DMS 273 (cell line): Measurements from ENCODE around the gene TLE6.
"Not testable (repeated sequence)": the region's sequence is repeated elsewhere in the genome, so short reads cannot be mapped to it uniquely, and the experiment has no call there.

ENCODE experiments used
- DNase-seq: peaks from one replicate; lab custom pipeline; 2025; ENCODE audit not compliant: unreplicated experiment; lab: John Stamatoyannopoulos, UW

TLE6 gene

GRCh38 chr19:2973229-2973628, 4.1 kb upstream of the TLE6 start:
- DNase-seq, result no peak

DNA sequence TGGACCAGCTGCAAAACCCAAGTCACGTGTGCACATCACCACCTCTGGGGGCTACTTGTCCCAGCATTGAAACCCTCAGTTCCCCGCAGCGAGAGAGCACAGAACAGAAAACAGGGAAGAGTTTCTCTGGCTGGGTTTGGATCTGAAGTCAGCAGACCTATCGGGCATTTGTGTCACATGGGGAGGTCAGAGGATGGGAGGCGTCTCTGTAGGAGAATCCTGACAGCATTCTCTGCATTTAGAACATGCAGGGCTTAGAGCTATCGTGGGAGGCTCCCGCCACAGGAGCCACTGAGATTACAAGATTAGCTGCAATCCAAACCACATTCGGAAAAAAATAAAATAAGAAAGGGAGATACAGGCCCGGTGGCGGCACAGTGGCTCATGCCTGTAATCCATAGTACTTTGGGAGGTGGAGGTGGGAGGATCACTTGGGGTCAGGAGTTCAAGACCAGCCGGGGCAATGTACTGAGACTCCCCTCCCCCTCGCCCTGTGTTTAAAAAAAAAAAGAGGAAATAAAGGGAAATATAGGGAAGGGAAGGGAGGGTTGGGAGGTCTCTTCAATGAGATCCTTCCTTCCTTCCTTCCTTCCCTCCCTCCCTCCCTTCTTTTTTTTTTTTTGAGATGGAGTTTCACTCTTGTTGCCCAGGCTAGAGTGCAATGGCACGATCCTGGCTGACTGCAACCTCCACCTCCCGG, 2.9 kb upstream of the TLE6 start:
- no peak for DNase-seq

GRCh38 chr19:2976609-2977000, 759 bp upstream of the TLE6 start:
- no peak for DNase-seq

GRCh38 chr19:2977746-2978138, 378 bp downstream of the TLE6 start:
- DNase-seq, result no peak

DNA sequence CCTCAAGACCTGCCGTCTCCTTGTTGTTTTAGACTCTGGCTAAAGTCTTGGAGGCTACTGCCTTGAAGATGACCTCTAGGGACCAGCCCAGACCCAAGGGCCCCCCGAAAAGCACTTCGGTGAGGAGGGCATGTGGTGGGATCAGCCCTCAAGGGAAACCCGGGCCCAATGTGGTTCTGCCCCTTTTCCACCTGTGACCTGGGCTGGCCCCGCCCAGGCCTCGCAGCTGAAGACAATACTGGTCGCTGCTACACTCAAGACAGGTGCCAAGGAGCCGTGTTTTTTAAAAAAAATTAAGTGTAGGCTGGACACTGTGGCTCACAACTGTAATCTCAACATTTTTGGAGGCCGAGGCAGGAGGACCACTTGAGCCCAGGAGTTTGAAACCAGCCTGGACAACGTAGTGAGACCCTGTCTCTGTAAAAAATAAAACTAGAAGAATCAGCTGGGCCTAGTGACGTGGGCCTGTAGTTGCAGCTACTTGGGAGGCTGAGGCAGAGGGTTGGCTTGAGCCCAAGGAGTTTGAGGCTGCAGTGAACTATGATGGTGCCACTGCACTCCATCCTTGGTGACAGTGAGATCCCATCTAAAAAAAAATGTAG, 903 bp downstream of the TLE6 start:
- no peak for DNase-seq

DNA sequence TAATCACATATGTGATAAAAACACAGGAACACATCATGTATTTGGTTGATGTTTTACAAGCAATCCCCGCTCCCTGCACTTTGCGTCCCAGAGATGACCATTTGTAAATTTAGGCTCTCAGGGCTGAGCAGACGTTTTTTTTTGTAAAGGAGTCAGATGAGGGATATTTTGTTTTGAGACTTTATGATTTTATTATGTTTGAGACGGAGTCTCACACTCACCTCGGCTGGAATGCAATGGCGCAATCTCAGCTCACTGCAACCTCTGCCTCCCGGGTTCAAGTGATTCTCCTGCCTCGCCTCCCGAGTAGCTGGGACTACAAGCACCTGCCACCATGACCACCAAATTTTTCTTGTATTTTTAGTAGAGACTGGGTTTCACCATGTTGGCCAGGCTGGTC, 1.4 kb downstream of the TLE6 start:
- no peak for DNase-seq

DNA sequence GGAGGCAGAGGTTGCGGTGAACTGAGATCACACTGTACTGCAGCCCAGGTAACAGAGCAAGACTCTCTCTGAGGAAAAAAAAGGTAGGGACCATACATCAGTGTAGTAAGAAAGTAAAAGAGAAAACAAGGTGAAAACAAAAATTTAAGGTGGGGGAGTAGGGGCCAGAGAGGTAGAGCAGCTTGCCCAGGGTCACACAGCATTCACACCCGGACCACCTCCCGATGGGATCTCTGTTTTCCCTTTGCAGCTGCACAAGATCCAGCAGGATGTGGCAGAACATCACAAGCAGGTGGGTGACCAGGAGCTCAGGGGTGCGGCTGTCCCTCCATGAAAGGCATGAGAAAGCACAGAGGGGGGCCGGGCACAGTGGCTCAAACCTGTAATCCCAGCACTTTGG, 4.5 kb downstream of the TLE6 start:
- DNase-seq, result no peak

GRCh38 chr19:2982561-2982960, 5.2 kb downstream of the TLE6 start:
- no peak for DNase-seq

DNA sequence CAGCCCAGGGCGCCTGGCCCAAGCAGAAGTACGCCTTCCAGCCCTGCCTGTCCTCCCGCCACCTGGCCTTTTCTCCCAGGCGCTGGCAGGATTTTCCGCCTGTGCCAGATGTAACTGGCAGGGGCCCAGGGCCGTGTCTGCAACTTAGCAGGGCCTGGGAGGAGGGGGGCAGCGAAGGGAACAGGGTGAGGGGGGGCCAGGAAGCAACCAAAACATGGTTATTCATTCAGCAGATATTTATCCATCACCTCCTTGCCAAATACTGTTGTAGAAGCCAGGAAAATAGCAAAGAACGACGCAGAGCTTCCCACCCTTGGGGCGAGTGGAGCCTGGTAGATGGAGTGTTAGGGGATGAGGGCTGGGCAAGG, 5.6 kb downstream of the TLE6 start:
- peak; percentile 97 for DNase-seq

GRCh38 chr19:2983351-2984214, 6.2 kb downstream of the TLE6 start:
- DNase-seq, result peak; percentile 89

GRCh38 chr19:2984215-2984528, 6.8 kb downstream of the TLE6 start:
- DNase-seq, result no peak

GRCh38 chr19:2986951-2987524, 9.7 kb downstream of the TLE6 start:
- DNase-seq, result peak; percentile 50

GRCh38 chr19:2987797-2988196, 10.4 kb downstream of the TLE6 start:
- DNase-seq, result no peak

DNA sequence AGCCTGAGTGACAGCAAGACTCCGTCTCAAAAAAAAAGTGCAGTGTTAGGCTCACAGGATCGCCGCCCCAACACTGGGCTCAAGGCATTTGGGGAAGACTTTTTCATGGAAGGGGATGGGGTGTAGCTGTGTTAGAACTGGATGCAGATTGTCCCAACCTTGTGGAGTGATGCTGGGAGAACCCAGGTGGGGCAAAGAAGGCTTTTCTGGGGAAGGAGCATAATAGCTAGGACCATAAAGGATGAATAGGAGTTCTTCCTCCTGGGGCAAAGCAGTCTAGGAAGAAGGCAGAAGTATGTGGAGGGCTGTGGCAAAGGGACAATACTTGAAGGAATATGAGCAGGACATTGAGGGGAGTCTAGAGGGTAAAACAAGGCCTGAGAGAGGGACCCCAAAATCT, 11.2 kb downstream of the TLE6 start:
- no peak for DNase-seq

GRCh38 chr19:2989236-2989946, 12.0 kb downstream of the TLE6 start:
- no peak for DNase-seq

- DNase-seq, result not testable (repeated sequence)
Measured at GRCh38 chr19:2992333-2992732, 15.0 kb downstream of the TLE6 start.

DNA sequence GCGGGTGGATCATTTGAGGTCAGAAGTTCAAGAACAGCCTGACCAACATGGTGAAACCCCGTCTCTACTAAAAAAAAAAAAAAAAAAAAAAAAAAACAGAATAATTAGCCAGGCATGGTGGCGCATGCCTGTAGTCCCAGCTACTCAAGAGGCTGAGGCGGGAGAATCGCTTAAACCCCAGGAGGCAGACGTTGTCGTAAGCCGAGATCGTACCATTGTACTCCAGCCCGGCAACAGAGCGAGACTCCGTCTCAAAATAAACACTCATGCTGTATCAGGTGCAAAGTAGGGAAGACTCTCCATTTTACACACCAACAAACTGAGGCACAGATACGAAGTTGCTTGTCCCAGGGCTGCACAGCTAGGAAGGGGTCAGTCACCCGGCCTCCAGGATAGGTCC, 15.6 kb downstream of the TLE6 start:
- no peak for DNase-seq

DNA sequence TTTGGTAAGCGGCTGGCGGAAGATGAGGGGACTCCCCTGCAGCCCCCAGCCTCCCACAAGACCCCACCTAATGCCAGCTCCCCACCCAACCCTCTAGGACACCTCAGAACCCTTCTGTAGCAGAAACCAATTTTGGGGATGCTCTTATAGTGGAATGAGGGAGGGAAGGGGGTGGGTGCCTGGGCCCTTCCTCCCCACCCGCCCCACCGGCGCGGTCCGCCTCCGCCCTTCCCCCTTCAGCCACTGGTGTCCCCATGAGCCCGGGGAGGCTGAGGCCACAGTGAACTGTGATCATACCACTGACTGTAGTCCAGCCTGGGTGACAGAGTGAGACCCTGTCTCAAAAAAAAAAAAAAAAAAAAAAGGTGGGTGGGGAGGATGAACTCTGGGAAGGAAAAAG, 16.2 kb downstream of the TLE6 start:
- no peak for DNase-seq

DNA sequence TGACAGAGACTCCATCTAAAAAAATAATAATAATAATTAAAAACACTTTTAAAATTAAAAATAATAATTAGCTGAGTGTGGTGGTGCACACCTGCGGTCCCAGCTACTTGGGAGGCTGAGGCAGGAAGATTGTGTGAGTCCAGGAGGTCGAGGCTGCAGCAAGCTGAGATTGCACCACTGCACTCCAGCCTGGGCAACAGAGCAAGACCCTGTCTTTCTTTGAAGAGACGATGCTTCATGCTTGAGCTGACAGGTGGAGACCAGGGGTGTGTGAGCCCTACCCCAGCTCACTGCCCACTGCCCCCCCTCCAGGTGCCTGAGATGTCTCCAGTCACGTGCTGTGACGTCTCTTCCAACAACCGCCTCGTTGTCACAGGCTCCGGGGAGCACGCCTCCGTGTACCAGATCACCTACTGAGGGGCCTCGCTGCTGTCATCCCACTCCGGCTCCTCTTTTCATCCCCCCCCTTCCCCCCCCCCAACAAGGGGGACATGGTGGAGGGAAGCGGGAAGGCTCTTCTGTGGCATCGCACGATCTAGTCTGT, 17.3 kb downstream of the TLE6 start:
- DNase-seq, result no peak

DNA sequence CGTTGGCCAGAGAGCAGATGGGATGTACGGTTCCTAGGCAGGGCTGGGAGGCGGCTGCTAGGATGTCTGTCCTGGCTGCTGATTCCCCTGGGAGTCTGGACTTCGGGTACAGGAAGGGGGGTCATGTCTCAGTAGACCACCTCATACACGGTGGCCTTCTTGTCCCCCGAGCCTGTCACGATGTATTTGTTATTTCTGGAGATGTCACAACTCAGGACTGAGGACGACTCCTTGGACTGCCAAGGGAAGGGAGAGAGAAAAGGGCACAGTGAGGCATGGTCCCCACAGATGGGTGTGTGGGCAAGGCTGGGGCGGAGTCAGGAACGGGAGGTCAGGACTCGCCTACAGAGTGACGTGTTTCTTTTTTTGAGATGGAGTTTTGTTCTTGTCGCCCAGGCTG, 20.4 kb downstream of the TLE6 start:
- DNase-seq, result no peak

GRCh38 chr19:2998642-2999041, 21.3 kb downstream of the TLE6 start:
- DNase-seq, result no peak
